MM.1S (cell line): ENCODE results near the gene ARSG.

Source experiments
- DNase-seq: peaks from one replicate; pipeline ENCODE4 v3.0.0-alpha.2; 2015
- H2AFZ ChIP-seq: fragments of 300-600 bp; sonication (generic); 2 replicates; pipeline ENCODE4 v1.6.0; 2016; ENCODE audit warnings: antibody characterized with exemption, low read length
- H3F3A ChIP-seq: fragments of 300-600 bp; sonication (generic); 2 replicates; pipeline ENCODE4 v1.6.1; 2016; ENCODE audit warnings: mild to moderate bottlenecking, antibody characterized with exemption, low read length, moderate library complexity, mixed read lengths; ENCODE audit not compliant: insufficient read depth
- H3K27ac ChIP-seq: fragments of 300-600 bp; sonication (generic); 2 replicates; pipeline ENCODE4 v1.5.1; 2016; ENCODE audit warnings: mild to moderate bottlenecking, low read length
- H3K27me3 ChIP-seq: fragments of 300-600 bp; sonication (generic); replicated peaks from 2 replicates; pipeline ENCODE4 v1.6.0; 2016; ENCODE audit warnings: low read length; ENCODE audit not compliant: insufficient read depth
- H3K36me3 ChIP-seq: fragments of 300-600 bp; sonication (generic); replicated peaks from 2 replicates; pipeline ENCODE4 v1.6.1; 2016; ENCODE audit warnings: mild to moderate bottlenecking, low read length, mixed read lengths; ENCODE audit not compliant: insufficient read depth
- H3K4me1 ChIP-seq: fragments of 300-600 bp; sonication (generic); 2 replicates; pipeline ENCODE4 v1.6.1; 2016; ENCODE audit warnings: low read length, mixed read lengths
- H3K4me2 ChIP-seq: fragments of 300-600 bp; sonication (generic); 2 replicates; pipeline ENCODE4 v1.6.0; 2016; ENCODE audit warnings: low read depth, low read length
- H3K4me3 ChIP-seq: fragments of 300-600 bp; sonication (generic); 2 replicates; pipeline ENCODE4 v1.5.1; 2016; ENCODE audit warnings: low read length, mixed read lengths
- H3K79me2 ChIP-seq: fragments of 300-600 bp; sonication (generic); 2 replicates; pipeline ENCODE4 v1.6.1; 2016; ENCODE audit warnings: mixed run types, low read length, mixed read lengths
- H3K9ac ChIP-seq: fragments of 300-600 bp; sonication (generic); 2 replicates; pipeline ENCODE4 v1.6.1; 2016; ENCODE audit warnings: low read length, mixed read lengths
- H3K9me2 ChIP-seq: fragments of 300-600 bp; sonication (generic); replicated peaks from 2 replicates; pipeline ENCODE4 v1.6.1; 2016; ENCODE audit warnings: mild to moderate bottlenecking, low read length, mixed read lengths; ENCODE audit not compliant: insufficient read depth
- H3K9me3 ChIP-seq: fragments of 300-600 bp; sonication (generic); replicated peaks from 2 replicates; pipeline ENCODE4 v1.6.1; 2016; ENCODE audit warnings: mild to moderate bottlenecking, low read length, mixed read lengths; ENCODE audit not compliant: insufficient read depth
- H4K20me1 ChIP-seq: fragments of 300-600 bp; sonication (generic); 2 replicates; pipeline ENCODE4 v1.6.1; 2016; ENCODE audit warnings: mild to moderate bottlenecking, low read length, moderate library complexity, mixed read lengths; ENCODE audit not compliant: insufficient read depth
- CTCF ChIP-seq: fragments of 300-600 bp; sonication (generic); IDR thresholded peaks from 2 replicates; pipeline ENCODE4 v1.5.1; 2016; ENCODE audit warnings: antibody characterized with exemption, low read length, mixed read lengths
- EZH2 ChIP-seq: fragments of 300-600 bp; sonication (generic); optimal IDR thresholded peaks from 2 replicates; pipeline ENCODE3; 2017; ENCODE audit warnings: low read depth, mild to moderate bottlenecking, antibody characterized with exemption, low read length, mixed read lengths
- EZH2phosphoT487 ChIP-seq: fragments of 300-600 bp; sonication (generic); IDR thresholded peaks from 2 replicates; pipeline ENCODE4 v1.6.1; 2018; ENCODE audit warnings: antibody characterized with exemption, low read length

The ARSG gene

DNA sequence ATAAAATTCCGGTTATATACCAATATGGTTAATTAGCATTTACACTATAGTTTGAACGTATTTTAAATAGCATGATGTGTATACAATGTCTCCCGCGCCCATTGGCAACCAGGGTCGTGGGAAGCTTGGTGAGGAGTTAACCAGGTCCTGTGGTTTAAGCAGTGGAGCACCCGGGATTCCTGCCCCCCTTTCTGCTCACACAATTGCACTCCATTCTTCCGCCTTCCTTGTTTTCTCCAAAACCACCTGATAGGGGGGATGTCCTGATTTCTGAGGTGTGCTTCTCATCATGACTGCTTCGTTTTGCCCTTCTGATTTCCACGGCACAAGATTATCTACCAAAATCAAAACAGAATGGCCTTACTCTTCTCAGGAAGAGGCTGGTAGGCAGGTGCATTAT lies 130.2 kb downstream of the ARSG start:
- Histone ChIP-seq H3K4me3 (no peak overlapping the region), H2AFZ (no peak overlapping the region), H3K27me3 (no peaks in the 10 kb centered on the region), H3K79me2 (no peaks in the 10 kb centered on the region), H3K4me2 (no peak overlapping the region), H3K9me2 (no peaks in the 10 kb centered on the region), H3K9me3 (no peaks in the 10 kb centered on the region), H3K4me1 (no peaks in the 10 kb centered on the region), H3K27ac (no peak overlapping the region), H3K9ac (no peak overlapping the region), H4K20me1 (no peaks in the 10 kb centered on the region), H3F3A (no peaks in the 10 kb centered on the region), H3K36me3 (peaks cover 11% of the 10 kb centered on the region; the same call in 1 of the 2 replicates)
- no peak for TF ChIP-seq EZH2
- TF ChIP-seq CTCF, result no peak
- no peak for TF ChIP-seq EZH2phosphoT487
- DNase-seq, result no peak

GRCh38 chr17:68422821-68423220 lies 131.5 kb downstream of the ARSG start:
- Histone ChIP-seq H3K4me3 (no peak overlapping the region), H3K9ac (no peak overlapping the region), H3K27me3 (no peaks in the 10 kb centered on the region), H3K9me2 (no peaks in the 10 kb centered on the region), H3K4me2 (no peak overlapping the region), H3F3A (no peaks in the 10 kb centered on the region), H2AFZ (no peak overlapping the region), H3K27ac (no peak overlapping the region), H3K4me1 (no peaks in the 10 kb centered on the region), H4K20me1 (no peaks in the 10 kb centered on the region), H3K79me2 (no peaks in the 10 kb centered on the region), H3K9me3 (no peaks in the 10 kb centered on the region), H3K36me3 (peaks cover 11% of the 10 kb centered on the region; the same call in 1 of the 2 replicates)
- TF ChIP-seq EZH2phosphoT487 (no peak), EZH2 (no peak), CTCF (no peak)
- DNase-seq, result no peak

DNA sequence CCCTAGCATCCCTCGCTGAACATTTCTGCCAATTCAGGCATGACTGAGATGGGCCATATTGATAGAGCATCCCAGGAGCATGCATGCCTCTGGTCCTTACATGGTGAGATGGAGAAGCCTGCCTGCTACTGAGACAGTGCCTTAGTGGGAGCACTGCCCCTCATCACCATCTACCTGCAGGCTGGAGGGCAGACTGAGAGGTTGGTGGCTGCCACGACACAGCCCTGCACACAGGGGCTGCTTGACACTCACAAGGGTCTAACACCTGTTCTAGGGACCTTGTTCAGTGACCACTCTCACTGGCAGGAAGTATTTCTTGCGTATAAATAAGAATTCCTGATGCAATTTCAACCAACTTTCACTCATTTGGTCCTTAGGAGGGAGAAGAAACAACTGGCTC lies 132.0 kb downstream of the ARSG start:
- no peaks in the 10 kb centered on the region for H3K9me2 ChIP-seq
- DNase-seq, result no peak
- H3F3A ChIP-seq, result no peaks in the 10 kb centered on the region
- no peaks in the 10 kb centered on the region for H3K27me3 ChIP-seq
- no peak overlapping the region for H3K4me2 ChIP-seq
- H3K4me1 ChIP-seq, result no peaks in the 10 kb centered on the region
- no peaks in the 10 kb centered on the region for H3K79me2 ChIP-seq
- H3K9me3 ChIP-seq, result no peaks in the 10 kb centered on the region
- no peak overlapping the region for H2AFZ ChIP-seq
- peaks cover 11% of the 10 kb centered on the region; the same call in 1 of the 2 replicates for H3K36me3 ChIP-seq
- H3K27ac ChIP-seq, result no peak overlapping the region
- no peak overlapping the region for H3K4me3 ChIP-seq
- H4K20me1 ChIP-seq, result no peaks in the 10 kb centered on the region
- no peak overlapping the region for H3K9ac ChIP-seq
- no peak for TF ChIP-seq EZH2
- TF ChIP-seq CTCF, result no peak
- TF ChIP-seq EZH2phosphoT487, result no peak
